IMR-90 (cell line): Measurements from ENCODE around the gene PCNX2. TPM values are rescaled to one million over a fixed set of nuclear protein-coding genes. Genes with fewer than 3 reads are reported as not detected.

Experiments
- ATAC-seq: fragments of 200-7000 bp; cut with Tn5 transposase; 2 replicates; pipeline ENCODE4 v1.9.1; 2020; ENCODE audit warnings: low read depth, mild to moderate bottlenecking, moderate library complexity
- BruUV-seq: library from RNA; stranded (reverse); fragments of 400-500 nt; replicated peaks from 2 replicates; lab custom pipeline; 2021; lab: Mats Ljungman, UMichigan
- CTCF ChIA-PET: fragments of 300-600 bp; formaldehyde crosslinking; extraction: SDS; loops from one replicate; lab custom pipeline; 2021; ENCODE audit warnings: antibody characterized with exemption; lab: Yijun Ruan, JAX
- POLR2A ChIA-PET: fragments of 300-600 bp; sonication (Branson Sonifier 250); formaldehyde crosslinking; loops from one replicate; lab custom pipeline; 2022; ENCODE audit warnings: antibody characterized with exemption; ENCODE audit not compliant: unreplicated experiment; lab: Charles Lee
- DNase-seq: peaks from one replicate; pipeline ENCODE4 v3.0.0; 2013
- H2AFZ ChIP-seq: replicated peaks from 2 replicates; pipeline ENCODE3; 2013; ENCODE audit warnings: low read length, mild to moderate bottlenecking; ENCODE audit not compliant: poor library complexity
- H2AK5ac ChIP-seq: 2 replicates; pipeline ENCODE4 v1.6.1; 2013; ENCODE audit warnings: low read depth, low read length, inconsistent platforms
- H2AK9ac ChIP-seq: replicated peaks from 2 replicates; pipeline ENCODE3; 2013; ENCODE audit warnings: mild to moderate bottlenecking, low read depth, low read length, moderate library complexity; ENCODE audit not compliant: poor library complexity
- H2BK120ac ChIP-seq: 2 replicates; pipeline ENCODE4 v1.6.1; 2013; ENCODE audit warnings: low read depth, low read length, inconsistent platforms
- H2BK15ac ChIP-seq: 3 replicates; pipeline ENCODE4 v1.6.1; 2013; ENCODE audit warnings: low read depth, low read length, inconsistent platforms
- H2BK20ac ChIP-seq: 2 replicates; pipeline ENCODE4 v1.6.1; 2013; ENCODE audit warnings: low read depth, mild to moderate bottlenecking, inconsistent platforms, low read length, moderate library complexity
- H2BK5ac ChIP-seq: 2 replicates; pipeline ENCODE4 v1.6.1; 2013; ENCODE audit warnings: mild to moderate bottlenecking, low read depth, low read length, inconsistent platforms; ENCODE audit not compliant: poor library complexity, severe bottlenecking
- H3K14ac ChIP-seq: replicated peaks from 2 replicates; pipeline ENCODE4 v1.6.1; 2013; ENCODE audit warnings: low read depth, low read length, inconsistent platforms
- H3K18ac ChIP-seq: 2 replicates; pipeline ENCODE4 v1.6.1; 2013; ENCODE audit warnings: low read depth, low read length, control low read depth
- H3K23ac ChIP-seq: 2 replicates; pipeline ENCODE4 v1.6.1; 2013; ENCODE audit warnings: low read depth, low read length, inconsistent platforms
- H3K27ac ChIP-seq: 2 replicates; pipeline ENCODE4 v1.5.1; 2013; ENCODE audit warnings: mild to moderate bottlenecking, control low read depth, low read length; ENCODE audit not compliant: insufficient read depth
- H3K27me3 ChIP-seq: 2 replicates; pipeline ENCODE4 v1.6.1; 2013; ENCODE audit warnings: low read length; ENCODE audit not compliant: control insufficient read depth, insufficient read depth
- H3K36me3 ChIP-seq: 2 replicates; pipeline ENCODE4 v1.6.1; 2013; ENCODE audit warnings: low read length, mixed read lengths; ENCODE audit not compliant: control insufficient read depth, insufficient read depth
- H3K4ac ChIP-seq: 2 replicates; pipeline ENCODE4 v1.6.1; 2013; ENCODE audit warnings: low read depth, low read length, inconsistent platforms
- H3K4me1 ChIP-seq: 2 replicates; pipeline ENCODE4 v1.6.1; 2013; ENCODE audit warnings: low read length, mixed read lengths; ENCODE audit not compliant: control insufficient read depth, insufficient read depth
- H3K4me2 ChIP-seq: 2 replicates; pipeline ENCODE4 v1.6.1; 2013; ENCODE audit warnings: low read depth, mild to moderate bottlenecking, control low read depth, low read length, moderate library complexity
- H3K4me3 ChIP-seq: 2 replicates; pipeline ENCODE4 v1.5.1; 2013; ENCODE audit warnings: low read depth, mild to moderate bottlenecking, control low read depth, low read length, moderate library complexity; ENCODE audit not compliant: insufficient read depth
- H3K56ac ChIP-seq: 2 replicates; pipeline ENCODE4 v1.6.1; 2013; ENCODE audit warnings: low read length, inconsistent platforms; ENCODE audit not compliant: insufficient read depth; ENCODE audit errors: extremely low read depth
- H3K79me1 ChIP-seq, 2 experiments: 2 replicates each; pipeline ENCODE4 v1.6.1; 2013; ENCODE audit warnings: low read length in 2 of 2, inconsistent platforms in 1 of 2, low read depth in 1 of 2
- H3K9ac ChIP-seq: 2 replicates; pipeline ENCODE4 v1.6.1; 2013; ENCODE audit warnings: low read depth, low read length, control low read depth
- H3K9me1 ChIP-seq: 2 replicates; pipeline ENCODE4 v1.6.1; 2013; ENCODE audit warnings: low read length, inconsistent platforms; ENCODE audit not compliant: insufficient read depth
- H3K9me3 ChIP-seq: 2 replicates; pipeline ENCODE4 v1.6.1; 2013; ENCODE audit warnings: low read length; ENCODE audit not compliant: control insufficient read depth, insufficient read depth
- H4K20me1 ChIP-seq: 2 replicates; pipeline ENCODE4 v1.6.1; 2013; ENCODE audit warnings: low read length, inconsistent platforms; ENCODE audit not compliant: insufficient read depth
- H4K5ac ChIP-seq: 2 replicates; pipeline ENCODE4 v1.6.1; 2013; ENCODE audit warnings: mild to moderate bottlenecking, low read depth, low read length, control low read depth
- H4K8ac ChIP-seq, 2 experiments: 2 replicates each; pipeline ENCODE4 v1.6.1; 2013; ENCODE audit warnings: low read depth in 2 of 2, low read length in 2 of 2, control low read depth in 1 of 2, inconsistent platforms in 1 of 2
- H4K91ac ChIP-seq: 2 replicates; pipeline ENCODE4 v1.6.1; 2013; ENCODE audit warnings: low read depth, low read length, inconsistent platforms; ENCODE audit not compliant: insufficient read depth
- BHLHE40 ChIP-seq: fragments of 150-350 bp; IDR thresholded peaks from 2 replicates; pipeline ENCODE4 v1.6.1; 2016; ENCODE audit warnings: mild to moderate bottlenecking, low read depth, low read length
- CEBPB ChIP-seq: IDR thresholded peaks from 2 replicates; pipeline ENCODE4 v1.6.1; 2012; ENCODE audit warnings: low read depth, low read length, improper control_type of control experiment
- CHD1 ChIP-seq: IDR thresholded peaks from 2 replicates; pipeline ENCODE4 v1.6.1; 2012; ENCODE audit warnings: low read depth, low read length, improper control_type of control experiment
- FOS ChIP-seq: fragments of 150-350 bp; IDR thresholded peaks from 2 replicates; pipeline ENCODE4 v1.6.1; 2016; ENCODE audit warnings: low read depth, low read length
- MAFK ChIP-seq: IDR thresholded peaks from 2 replicates; pipeline ENCODE4 v1.6.1; 2012; ENCODE audit warnings: low read depth, low read length, improper control_type of control experiment
- MAZ ChIP-seq: IDR thresholded peaks from 2 replicates; pipeline ENCODE4 v1.6.1; 2012; ENCODE audit warnings: low read depth, mild to moderate bottlenecking, low read length, improper control_type of control experiment, moderate library complexity, borderline replicate concordance
- MXI1 ChIP-seq: IDR thresholded peaks from 2 replicates; pipeline ENCODE4 v1.6.1; 2012; ENCODE audit warnings: low read depth, mild to moderate bottlenecking, low read length, moderate library complexity, borderline replicate concordance
- NFE2L2 ChIP-seq: fragments of 150-350 bp; IDR thresholded peaks from 2 replicates; pipeline ENCODE4 v1.6.1; 2016; ENCODE audit warnings: low read depth, mild to moderate bottlenecking, low read length
- POLR2A ChIP-seq: IDR thresholded peaks from 2 replicates; pipeline ENCODE4 v1.6.1; 2012; ENCODE audit warnings: mild to moderate bottlenecking, low read depth, low read length
- RAD21 ChIP-seq: IDR thresholded peaks from 2 replicates; pipeline ENCODE4 v1.6.1; 2012; ENCODE audit warnings: low read length, improper control_type of control experiment
- RCOR1 ChIP-seq: IDR thresholded peaks from 2 replicates; pipeline ENCODE4 v1.6.1; 2012; ENCODE audit warnings: mild to moderate bottlenecking, low read length, improper control_type of control experiment; ENCODE audit not compliant: insufficient replicate concordance
- RFX5 ChIP-seq: IDR thresholded peaks from 2 replicates; pipeline ENCODE4 v1.8.0; 2012; ENCODE audit warnings: low read depth, mild to moderate bottlenecking, low read length, moderate library complexity
- SMC3 ChIP-seq: fragments of 150-350 bp; IDR thresholded peaks from 2 replicates; pipeline ENCODE4 v1.6.1; 2016; ENCODE audit warnings: low read depth, mild to moderate bottlenecking, antibody characterized with exemption, low read length, moderate library complexity
- WGBS, 2 experiments: methylation state at CpG; one replicate each; pipeline versions ENCODE4 v1.1.5 to v1.1.7; 2013; ENCODE audit warnings: missing lambda C conversion rate in 2 of 2; ENCODE audit not compliant: insufficient read length in 1 of 2; ENCODE audit errors: extremely low coverage in 2 of 2; 5-methylcytosine and 5-hydroxymethylcytosine counted together
- dilution Hi-C: fragments of 300-500 bp; cut with HindIII; formaldehyde crosslinking; loops from one replicate; pipeline ENCODE4 v1.14.3; 2018; ENCODE audit warnings: low sequenced_read_pairs; ENCODE audit not compliant: unreplicated experiment
- in situ Hi-C: fragments of 300-500 bp; cut with MboI; formaldehyde crosslinking; loops from 3 replicates; pipeline ENCODE4 v1.14.3; 2019; ENCODE audit warnings: low sequenced_read_pairs, inconsistent platforms, mixed read lengths
- intact Hi-C: fragments of 100-400 bp; cut with micrococcal nuclease; formaldehyde crosslinking; loops from 2 replicates; pipeline ENCODE4 v1.10.0; 2022
- polyA plus RNA-seq, 3 experiments: library from polyadenylated mRNA; depleted of rRNA; stranded (reverse); fragments of >200 nt; gene quantifications; 2 replicates each; pipeline ENCODE4 v1.2.3, GENCODE V29; 2012; ENCODE audit warnings: low replicate concordance in 1 of 3
- total RNA-seq: library from RNA; depleted of rRNA; stranded (reverse); fragments of >200 nt; gene quantifications from 2 replicates; pipeline ENCODE4 v1.2.3, GENCODE V29; 2012
- TF ChIP-seq, protein P1 (sequence below): fragments of 150-350 bp; IDR thresholded peaks from 2 replicates; pipeline ENCODE4 v1.6.1; 2016; ENCODE audit warnings: low read depth, mild to moderate bottlenecking, low read length, moderate library complexity, borderline replicate concordance
- TF ChIP-seq, protein P2 (sequence below): fragments of 150-350 bp; IDR thresholded peaks from 2 replicates; pipeline ENCODE4 v1.6.1; 2017; ENCODE audit warnings: mild to moderate bottlenecking, antibody characterized with exemption, low read length, low read depth
- TF ChIP-seq, protein P3 (sequence below): conservative IDR thresholded peaks from 2 replicates; pipeline ENCODE4 v1.5.1; 2012; ENCODE audit warnings: mild to moderate bottlenecking, low read depth, low read length, improper control_type of control experiment

The PCNX2 gene
- total and polyA plus RNA-seq, 2 of the 4 experiments (the other 2 are of a cell fraction), result 15.9 to 22.6 TPM

DNA sequence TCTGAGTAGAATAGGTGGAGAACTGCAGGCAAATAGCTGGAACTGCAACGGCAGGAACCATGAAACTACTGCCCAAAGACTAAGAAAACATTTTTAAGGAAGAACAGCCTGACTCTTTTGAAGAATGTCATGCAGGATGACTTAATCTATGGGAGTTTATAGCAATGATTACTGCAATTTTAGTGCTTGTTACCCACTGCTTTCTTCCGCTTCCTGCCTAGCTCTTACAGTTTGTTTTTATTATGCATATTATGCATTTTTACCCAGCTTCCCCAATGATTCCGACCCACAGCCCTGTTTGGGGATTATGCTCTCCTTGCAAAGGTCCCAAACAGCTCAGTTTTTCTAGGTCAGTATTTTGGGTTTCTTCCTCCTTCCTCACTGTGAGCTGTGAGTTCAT is 71.2 kb downstream of the PCNX2 start:
- Histone ChIP-seq H2BK120ac (0 out of 2 replicates have a peak overlapping the region, but pooled peaks have one; percentile 11), H3K4me2 (no peak overlapping the region), H3K4me1 (peaks cover 4% of the 10 kb centered on the region), H3K4me3 (no peak overlapping the region), H3K9me3 (no peaks in the 10 kb centered on the region), H3K23ac (no peak overlapping the region), H3K27ac (no peak overlapping the region), H4K5ac (no peak overlapping the region), H3K79me1 (no peaks in the 10 kb centered on the region), H4K91ac (no peak overlapping the region), H4K20me1 (no peaks in the 10 kb centered on the region), H3K9ac (no peak overlapping the region), H3K4ac (no peak overlapping the region), H2AK5ac (no peak overlapping the region), H3K36me3 (peaks cover 9% of the 10 kb centered on the region), H3K14ac (no peak overlapping the region; the same call in 1 of the 2 replicates), H2BK5ac (no peak overlapping the region), H2BK20ac (no peak overlapping the region; the same call in 1 of the 2 replicates), H3K18ac (no peak overlapping the region; the same call in 1 of the 2 replicates), H2BK15ac (no peak overlapping the region), H3K9me1 (no peaks in the 10 kb centered on the region), H3K56ac (no peak overlapping the region), H2AFZ (no peak overlapping the region), H3K27me3 (no peaks in the 10 kb centered on the region), H4K8ac (no peak overlapping the region), H2AK9ac (no peak overlapping the region)
- dilution Hi-C loops (no loop called here), in situ Hi-C loops (no loop called here), intact Hi-C loops (loop anchor here (5.0 kb wide), 1 partner anchor 112 kb away; no protein-coding TSS in a partner anchor)
- DNase-seq, result peak; percentile 19
- WGBS, 2 experiments, result no CpG with 5 or more reads among the region's 3 CpGs
- ChIA-PET CTCF (no interaction called here), POLR2A (no interaction called here)
- peak; percentile 68 for ATAC-seq
- BruUV-seq, result no TSS peak
- TF ChIP-seq, protein P1, sequence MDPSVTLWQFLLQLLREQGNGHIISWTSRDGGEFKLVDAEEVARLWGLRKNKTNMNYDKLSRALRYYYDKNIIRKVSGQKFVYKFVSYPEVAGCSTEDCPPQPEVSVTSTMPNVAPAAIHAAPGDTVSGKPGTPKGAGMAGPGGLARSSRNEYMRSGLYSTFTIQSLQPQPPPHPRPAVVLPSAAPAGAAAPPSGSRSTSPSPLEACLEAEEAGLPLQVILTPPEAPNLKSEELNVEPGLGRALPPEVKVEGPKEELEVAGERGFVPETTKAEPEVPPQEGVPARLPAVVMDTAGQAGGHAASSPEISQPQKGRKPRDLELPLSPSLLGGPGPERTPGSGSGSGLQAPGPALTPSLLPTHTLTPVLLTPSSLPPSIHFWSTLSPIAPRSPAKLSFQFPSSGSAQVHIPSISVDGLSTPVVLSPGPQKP, result no peak
- TF ChIP-seq RFX5 (no peak), MAFK (no peak), CEBPB (no peak), MXI1 (no peak), RCOR1 (no peak), POLR2A (no peak), SMC3 (no peak), MAZ (no peak), CHD1 (no peak), NFE2L2 (no peak), BHLHE40 (no peak), RAD21 (no peak), FOS (no peak)
- TF ChIP-seq, protein P2, sequence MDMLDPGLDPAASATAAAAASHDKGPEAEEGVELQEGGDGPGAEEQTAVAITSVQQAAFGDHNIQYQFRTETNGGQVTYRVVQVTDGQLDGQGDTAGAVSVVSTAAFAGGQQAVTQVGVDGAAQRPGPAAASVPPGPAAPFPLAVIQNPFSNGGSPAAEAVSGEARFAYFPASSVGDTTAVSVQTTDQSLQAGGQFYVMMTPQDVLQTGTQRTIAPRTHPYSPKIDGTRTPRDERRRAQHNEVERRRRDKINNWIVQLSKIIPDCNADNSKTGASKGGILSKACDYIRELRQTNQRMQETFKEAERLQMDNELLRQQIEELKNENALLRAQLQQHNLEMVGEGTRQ, result no peak
- TF ChIP-seq, protein P3, sequence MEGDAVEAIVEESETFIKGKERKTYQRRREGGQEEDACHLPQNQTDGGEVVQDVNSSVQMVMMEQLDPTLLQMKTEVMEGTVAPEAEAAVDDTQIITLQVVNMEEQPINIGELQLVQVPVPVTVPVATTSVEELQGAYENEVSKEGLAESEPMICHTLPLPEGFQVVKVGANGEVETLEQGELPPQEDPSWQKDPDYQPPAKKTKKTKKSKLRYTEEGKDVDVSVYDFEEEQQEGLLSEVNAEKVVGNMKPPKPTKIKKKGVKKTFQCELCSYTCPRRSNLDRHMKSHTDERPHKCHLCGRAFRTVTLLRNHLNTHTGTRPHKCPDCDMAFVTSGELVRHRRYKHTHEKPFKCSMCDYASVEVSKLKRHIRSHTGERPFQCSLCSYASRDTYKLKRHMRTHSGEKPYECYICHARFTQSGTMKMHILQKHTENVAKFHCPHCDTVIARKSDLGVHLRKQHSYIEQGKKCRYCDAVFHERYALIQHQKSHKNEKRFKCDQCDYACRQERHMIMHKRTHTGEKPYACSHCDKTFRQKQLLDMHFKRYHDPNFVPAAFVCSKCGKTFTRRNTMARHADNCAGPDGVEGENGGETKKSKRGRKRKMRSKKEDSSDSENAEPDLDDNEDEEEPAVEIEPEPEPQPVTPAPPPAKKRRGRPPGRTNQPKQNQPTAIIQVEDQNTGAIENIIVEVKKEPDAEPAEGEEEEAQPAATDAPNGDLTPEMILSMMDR, result no peak
